ENCODE data around the gene SLC23A3.

Gene SLC23A3

DNA sequence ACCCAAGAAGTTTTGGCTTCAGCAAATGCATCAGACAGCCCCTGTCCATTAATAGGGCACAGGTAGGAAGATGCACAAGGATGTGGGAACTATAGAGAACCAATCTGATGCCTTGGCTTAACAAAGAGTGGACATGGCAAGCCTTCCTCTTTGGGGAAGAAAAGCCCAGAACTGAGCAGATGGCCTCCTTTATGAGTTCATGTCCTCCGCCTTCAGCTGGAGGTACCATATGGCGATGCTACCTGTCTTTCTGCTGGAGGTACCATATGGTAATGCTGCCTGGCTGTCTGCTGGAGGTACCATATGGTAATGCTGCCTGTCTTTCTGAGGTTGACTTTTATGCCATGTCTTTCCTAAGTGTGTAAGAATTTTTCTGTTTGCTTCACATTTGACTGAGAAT is 14.3 kb upstream of the SLC23A3 start:
- TF ChIP-seq, protein P1, sequence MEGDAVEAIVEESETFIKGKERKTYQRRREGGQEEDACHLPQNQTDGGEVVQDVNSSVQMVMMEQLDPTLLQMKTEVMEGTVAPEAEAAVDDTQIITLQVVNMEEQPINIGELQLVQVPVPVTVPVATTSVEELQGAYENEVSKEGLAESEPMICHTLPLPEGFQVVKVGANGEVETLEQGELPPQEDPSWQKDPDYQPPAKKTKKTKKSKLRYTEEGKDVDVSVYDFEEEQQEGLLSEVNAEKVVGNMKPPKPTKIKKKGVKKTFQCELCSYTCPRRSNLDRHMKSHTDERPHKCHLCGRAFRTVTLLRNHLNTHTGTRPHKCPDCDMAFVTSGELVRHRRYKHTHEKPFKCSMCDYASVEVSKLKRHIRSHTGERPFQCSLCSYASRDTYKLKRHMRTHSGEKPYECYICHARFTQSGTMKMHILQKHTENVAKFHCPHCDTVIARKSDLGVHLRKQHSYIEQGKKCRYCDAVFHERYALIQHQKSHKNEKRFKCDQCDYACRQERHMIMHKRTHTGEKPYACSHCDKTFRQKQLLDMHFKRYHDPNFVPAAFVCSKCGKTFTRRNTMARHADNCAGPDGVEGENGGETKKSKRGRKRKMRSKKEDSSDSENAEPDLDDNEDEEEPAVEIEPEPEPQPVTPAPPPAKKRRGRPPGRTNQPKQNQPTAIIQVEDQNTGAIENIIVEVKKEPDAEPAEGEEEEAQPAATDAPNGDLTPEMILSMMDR (IDR thresholded peaks at IDR 0.05; ENCODE audit: low read depth, low read length, missing control alignments) = no peak
- DNase-seq (ENCODE audit: low read depth) = no peak
- no peak overlapping the region for H3K4me3 ChIP-seq (ENCODE audit: low read depth, low read length)

DNA sequence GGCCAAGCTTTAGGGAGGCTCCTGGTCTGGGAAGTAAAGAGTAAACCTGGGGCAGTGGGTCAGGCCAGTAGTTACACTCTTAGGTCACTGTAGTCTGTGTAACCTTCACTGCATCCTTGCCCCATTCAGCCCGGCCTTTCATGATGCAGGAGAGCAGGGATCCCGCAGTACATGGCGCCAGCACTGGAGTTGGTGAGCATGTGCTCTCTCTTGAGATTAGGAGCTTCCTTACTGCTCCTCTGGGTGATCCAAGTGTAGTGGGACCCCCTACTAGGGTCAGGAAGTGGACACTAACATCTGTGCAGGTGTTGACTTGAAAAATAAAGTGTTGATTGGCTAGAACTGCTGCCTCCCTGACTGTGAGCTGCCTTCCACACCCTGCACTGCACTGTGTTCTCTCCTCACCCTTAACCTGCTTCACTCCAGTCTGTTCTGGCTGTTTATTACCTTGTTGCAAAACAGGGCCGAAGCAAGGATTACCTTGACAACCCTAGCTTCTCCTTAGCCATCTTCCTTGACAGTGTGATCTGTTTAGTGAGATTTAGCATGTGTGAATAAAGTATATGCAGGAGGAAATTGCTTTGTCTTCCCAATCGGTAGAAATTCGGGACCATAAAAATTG is 13.4 kb upstream of the SLC23A3 start:
- no peak for DNase-seq (ENCODE audit: low read depth)
- H3K4me3 ChIP-seq (ENCODE audit: low read depth, low read length) = no peak overlapping the region
- TF ChIP-seq, protein P1 (IDR thresholded peaks at IDR 0.05; ENCODE audit: low read depth, low read length, missing control alignments) = no peak

DNA sequence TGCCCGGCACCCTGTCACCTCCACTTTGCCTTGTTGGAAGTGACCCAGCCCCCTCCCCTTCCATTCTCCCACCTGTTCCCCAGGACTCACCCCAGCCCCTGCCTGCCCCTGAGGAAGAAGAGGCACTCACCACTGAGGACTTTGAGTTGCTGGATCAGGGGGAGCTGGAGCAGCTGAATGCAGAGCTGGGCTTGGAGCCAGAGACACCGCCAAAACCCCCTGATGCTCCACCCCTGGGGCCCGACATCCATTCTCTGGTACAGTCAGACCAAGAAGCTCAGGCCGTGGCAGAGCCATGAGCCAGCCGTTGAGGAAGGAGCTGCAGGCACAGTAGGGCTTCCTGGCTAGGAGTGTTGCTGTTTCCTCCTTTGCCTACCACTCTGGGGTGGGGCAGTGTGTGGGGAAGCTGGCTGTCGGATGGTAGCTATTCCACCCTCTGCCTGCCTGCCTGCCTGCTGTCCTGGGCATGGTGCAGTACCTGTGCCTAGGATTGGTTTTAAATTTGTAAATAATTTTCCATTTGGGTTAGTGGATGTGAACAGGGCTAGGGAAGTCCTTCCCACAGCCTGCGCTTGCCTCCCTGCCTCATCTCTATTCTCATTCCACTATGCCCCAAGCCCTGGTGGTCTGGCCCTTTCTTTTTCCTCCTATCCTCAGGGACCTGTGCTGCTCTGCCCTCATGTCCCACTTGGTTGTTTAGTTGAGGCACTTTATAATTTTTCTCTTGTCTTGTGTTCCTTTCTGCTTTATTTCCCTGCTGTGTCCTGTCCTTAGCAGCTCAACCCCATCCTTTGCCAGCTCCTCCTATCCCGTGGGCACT is 12.7 kb upstream of the SLC23A3 start:
- TF ChIP-seq, protein P1 (IDR thresholded peaks at IDR 0.05; ENCODE audit: low read depth, low read length, missing control alignments) = no peak
- DNase-seq (ENCODE audit: low read depth) = no peak
- no peak overlapping the region for H3K4me3 ChIP-seq (ENCODE audit: low read depth, low read length)

DNA sequence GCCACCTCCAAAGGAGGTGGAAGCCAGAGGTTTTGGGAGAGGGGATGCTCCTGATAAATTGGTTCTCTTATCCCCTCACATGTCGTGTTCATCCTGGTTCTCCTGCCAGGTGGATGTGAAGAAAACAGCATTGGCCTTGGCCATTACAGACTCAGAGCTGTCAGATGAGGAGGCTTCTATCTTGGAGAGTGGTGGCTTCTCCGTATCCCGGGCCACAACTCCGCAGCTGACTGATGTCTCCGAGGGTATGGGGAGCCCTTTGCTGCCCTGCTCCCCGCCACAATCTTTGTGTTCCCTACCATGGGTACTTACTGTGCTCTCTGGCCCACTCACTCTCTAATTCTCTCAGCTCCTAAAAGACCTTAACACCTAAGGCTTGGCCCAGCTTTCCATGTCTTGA is 11.7 kb upstream of the SLC23A3 start:
- TF ChIP-seq, protein P1 (IDR thresholded peaks at IDR 0.05; ENCODE audit: low read depth, low read length, missing control alignments) = no peak
- DNase-seq (ENCODE audit: low read depth) = no peak

DNA sequence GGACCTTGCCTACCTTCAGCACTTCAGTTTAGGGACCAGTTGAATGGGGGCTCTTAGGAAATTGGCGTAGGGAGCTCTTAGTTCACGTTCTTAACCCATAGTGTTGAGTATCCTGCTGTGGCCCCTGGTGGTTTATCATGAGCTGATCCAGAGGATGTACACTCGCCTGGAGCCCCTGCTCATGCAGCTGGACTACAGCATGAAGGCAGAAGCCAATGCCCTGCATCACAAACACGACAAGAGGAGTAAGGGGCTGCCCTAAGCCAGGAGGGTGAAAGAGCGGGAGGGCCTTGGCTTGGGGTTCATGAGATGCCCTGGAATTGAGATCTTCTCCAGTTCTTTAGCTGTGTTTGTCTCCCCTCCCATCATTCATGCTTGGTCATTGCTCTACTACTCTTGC is 11.1 kb upstream of the SLC23A3 start:
- TF ChIP-seq, protein P1 (IDR thresholded peaks at IDR 0.05; ENCODE audit: low read depth, low read length, missing control alignments) = no peak
- no peak overlapping the region for H3K4me3 ChIP-seq (ENCODE audit: low read depth, low read length)
- no peak for DNase-seq (ENCODE audit: low read depth)

More for the DNA sequence above, 11.7 kb upstream of the SLC23A3 start:
- no peak overlapping the region for H3K4me3 ChIP-seq (ENCODE audit: low read depth, low read length)

DNA sequence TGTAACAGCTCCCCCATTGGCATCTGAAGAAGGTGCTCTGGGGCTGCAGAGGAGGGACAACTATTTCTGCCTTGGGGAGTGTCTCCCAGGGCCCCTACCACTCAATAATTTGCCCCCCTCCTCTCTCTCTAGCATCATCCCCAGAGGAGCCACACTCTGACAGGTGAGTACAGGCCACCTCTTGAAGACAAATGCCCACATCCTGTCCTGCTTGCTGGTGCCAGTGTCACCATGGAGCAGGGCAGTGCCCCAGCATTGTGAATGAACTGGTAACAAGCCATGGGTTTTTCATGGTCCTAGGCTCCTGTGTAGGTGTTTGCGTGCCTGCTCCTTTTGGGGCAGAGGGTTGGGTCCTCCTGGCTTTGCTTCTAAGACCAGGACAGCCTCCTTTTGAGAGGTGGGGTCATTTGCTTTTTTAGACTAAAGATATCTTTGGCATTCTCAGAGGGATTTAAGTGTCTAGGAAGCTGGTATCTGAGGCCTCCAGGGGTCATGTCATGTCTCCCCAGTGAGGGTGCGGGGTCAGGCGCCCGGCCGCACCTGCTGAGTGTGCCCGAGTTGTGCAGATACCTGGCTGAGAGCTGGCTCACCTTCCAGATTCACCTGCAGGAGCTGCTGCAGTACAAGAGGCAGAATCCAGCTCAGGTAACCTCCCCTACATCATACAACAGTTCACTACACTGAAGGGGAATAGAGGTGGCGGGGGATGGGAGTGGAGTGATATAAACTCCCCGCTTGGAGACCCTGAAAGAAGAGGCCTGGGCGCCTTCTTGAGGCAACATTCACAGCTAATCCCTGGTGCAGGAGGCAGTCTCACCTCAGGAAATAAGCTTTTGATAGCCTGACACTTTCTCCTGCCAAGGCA is 10.0 kb upstream of the SLC23A3 start:
- TF ChIP-seq, protein P1 (IDR thresholded peaks at IDR 0.05; ENCODE audit: low read depth, low read length, missing control alignments) = no peak
- no peak overlapping the region for H3K4me3 ChIP-seq (ENCODE audit: low read depth, low read length)
- no peak for DNase-seq (ENCODE audit: low read depth)
